Adipocyte (in vitro differentiated cells): ENCODE results near the gene PLAC8.
"Not testable (repeated sequence)": the region's sequence is repeated elsewhere in the genome, so short reads cannot be mapped to it uniquely, and the experiment has no call there.

Experiments used
- DNase-seq: peaks from one replicate; pipeline ENCODE4 v3.0.0-alpha.2; 2015; ENCODE audit warnings: low read depth
- H3K27me3 ChIP-seq: replicated peaks from 2 replicates; pipeline ENCODE4 v1.7.0; 2013; ENCODE audit warnings: mild to moderate bottlenecking, low read length, moderate library complexity; ENCODE audit not compliant: control insufficient read depth, insufficient read depth
- H3K36me3 ChIP-seq: 2 replicates; pipeline ENCODE4 v1.7.0; 2013; ENCODE audit warnings: low read length, mild to moderate bottlenecking, moderate library complexity; ENCODE audit not compliant: control insufficient read depth, insufficient read depth, severe bottlenecking
- H3K4me1 ChIP-seq: 2 replicates; pipeline ENCODE4 v1.7.0; 2013; ENCODE audit warnings: mild to moderate bottlenecking, low read length, moderate library complexity; ENCODE audit not compliant: control insufficient read depth, insufficient read depth
- H3K4me3 ChIP-seq: 2 replicates; pipeline ENCODE4 v1.7.0; 2013; ENCODE audit warnings: mild to moderate bottlenecking, low read length, moderate library complexity
- H3K9ac ChIP-seq: 2 replicates; pipeline ENCODE4 v1.7.0; 2013; ENCODE audit warnings: mild to moderate bottlenecking, low read length, moderate library complexity
- H3K9me3 ChIP-seq: 2 replicates; pipeline ENCODE4 v1.7.0; 2013; ENCODE audit warnings: mild to moderate bottlenecking, low read length, moderate library complexity; ENCODE audit not compliant: control insufficient read depth

PLAC8 gene

DNA sequence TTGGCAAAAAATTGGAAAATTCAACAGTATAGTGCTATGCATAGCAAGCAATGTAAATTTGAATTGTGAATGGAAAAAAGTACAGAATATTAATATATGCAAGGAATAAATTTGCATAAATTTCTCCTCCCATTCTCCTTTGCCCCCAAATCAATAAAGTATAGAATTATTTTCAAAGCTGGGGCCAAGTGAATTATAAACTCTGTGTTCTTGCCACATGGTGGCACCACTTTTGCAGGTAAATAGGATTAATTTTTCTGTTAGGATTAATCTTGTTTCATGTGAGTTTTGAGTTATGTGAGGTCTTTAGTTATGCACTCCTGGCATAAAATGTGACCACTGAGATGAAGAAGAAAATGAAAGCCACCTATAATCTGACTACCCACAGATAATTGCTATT is 59.6 kb downstream of the PLAC8 start:
- no peak overlapping the region for H3K9ac ChIP-seq
- H3K4me3 ChIP-seq: no peak overlapping the region
- DNase-seq: peak; percentile 37
- peaks cover 56% of the 10 kb centered on the region for H3K36me3 ChIP-seq
- H3K4me1 ChIP-seq: no peaks in the 10 kb centered on the region
- H3K9me3 ChIP-seq: no peaks in the 10 kb centered on the region
- H3K27me3 ChIP-seq: no peaks in the 10 kb centered on the region

DNA sequence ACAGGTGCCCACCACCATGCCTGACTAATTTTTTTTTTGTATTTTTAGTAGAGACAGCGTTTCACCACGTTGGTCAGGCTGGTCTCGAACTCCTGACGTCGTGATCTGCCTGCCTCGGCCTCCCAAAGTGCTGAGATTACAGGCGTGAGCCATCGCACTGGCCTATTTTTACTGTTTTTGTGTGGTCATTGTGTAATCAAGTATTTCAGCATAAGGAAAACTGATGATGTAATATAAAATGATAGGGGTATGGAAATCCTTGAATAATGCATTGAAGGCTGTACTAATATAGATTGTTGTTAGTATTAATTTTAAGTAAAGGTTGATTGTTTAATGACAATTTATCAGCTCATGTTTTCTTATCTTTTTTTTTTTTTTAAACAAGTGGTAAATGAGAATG is 65.7 kb downstream of the PLAC8 start:
- H3K9ac ChIP-seq, H3K9me3 ChIP-seq, H3K4me1 ChIP-seq, H3K27me3 ChIP-seq, DNase-seq, H3K4me3 ChIP-seq: not testable (repeated sequence)
- peaks cover 33% of the 10 kb centered on the region for H3K36me3 ChIP-seq

DNA sequence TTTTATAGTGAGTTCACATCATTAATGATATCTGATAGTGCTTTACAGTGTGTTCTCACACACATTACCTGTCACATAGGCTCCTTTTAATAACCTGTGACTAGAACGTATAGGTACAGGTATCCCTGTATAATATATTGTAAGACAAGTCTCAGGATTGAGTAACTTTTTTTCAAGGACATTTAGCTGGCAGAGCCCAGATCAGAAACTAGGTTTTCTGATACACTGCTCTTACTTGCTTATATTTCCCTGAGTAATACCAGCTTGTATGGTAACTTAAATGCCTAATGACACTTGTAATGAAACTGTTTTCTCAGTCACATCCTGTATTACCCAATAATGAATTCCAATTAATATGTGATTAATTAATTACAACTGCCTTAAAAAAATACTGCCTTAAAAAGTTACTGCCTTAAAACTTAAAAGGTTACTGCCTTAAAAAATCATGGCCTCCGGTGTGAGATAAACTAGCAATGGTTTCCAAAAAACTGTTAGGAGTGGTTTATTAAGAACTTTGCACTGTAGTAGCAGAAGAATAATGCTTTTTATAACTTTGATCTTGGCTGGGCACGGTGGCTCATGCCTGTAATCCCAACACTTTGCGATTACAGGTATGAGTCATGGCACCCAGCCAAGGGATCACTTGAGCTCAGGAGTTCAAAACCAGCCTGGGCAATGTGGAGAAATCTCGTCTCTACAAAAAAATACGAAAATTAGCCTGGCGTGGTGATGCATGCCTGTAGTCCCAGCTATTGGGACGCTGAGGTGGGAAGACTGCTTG is 67.6 kb downstream of the PLAC8 start:
- no peak overlapping the region for H3K4me3 ChIP-seq
- H3K9ac ChIP-seq: no peak overlapping the region

DNA sequence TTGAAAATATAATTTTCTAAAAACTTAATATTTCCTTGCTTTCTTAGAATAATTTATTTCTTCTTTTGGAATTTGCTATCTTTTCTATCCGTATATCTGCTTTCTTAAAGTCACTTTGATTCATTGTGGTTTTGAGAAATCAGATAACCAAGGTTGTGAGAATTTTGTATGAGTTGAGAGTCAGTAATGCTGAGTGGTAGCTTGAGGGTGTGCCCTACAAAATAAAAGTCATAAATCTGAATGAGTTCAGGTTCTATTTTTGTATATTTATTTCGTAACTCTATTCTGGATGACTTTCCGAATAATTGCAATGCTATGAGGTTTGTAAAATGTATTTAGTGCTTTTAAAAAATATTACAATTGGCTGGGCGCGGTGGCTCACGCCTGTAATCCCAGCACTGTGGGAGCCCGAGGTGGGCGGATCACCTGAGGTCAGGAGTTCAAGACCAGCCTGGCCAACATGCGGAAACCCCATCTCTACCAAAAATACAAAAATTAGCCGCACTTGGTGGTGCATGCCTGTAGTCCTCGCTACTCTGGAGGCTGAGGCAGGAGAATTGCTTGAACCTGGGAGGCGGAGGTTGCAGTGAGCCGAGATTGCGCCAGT is 70.6 kb downstream of the PLAC8 start:
- H3K9ac ChIP-seq: peak overlapping the region; percentile 22
- no peaks in the 10 kb centered on the region for H3K27me3 ChIP-seq
- no peak overlapping the region for H3K4me3 ChIP-seq
- DNase-seq: peak; percentile 73
- H3K9me3 ChIP-seq: no peaks in the 10 kb centered on the region
- no peaks in the 10 kb centered on the region for H3K36me3 ChIP-seq
- peaks cover 12% of the 10 kb centered on the region for H3K4me1 ChIP-seq

More for the DNA sequence above, 67.6 kb downstream of the PLAC8 start:
- no peaks in the 10 kb centered on the region for H3K27me3 ChIP-seq
- no peak for DNase-seq
- peaks cover 21% of the 10 kb centered on the region for H3K36me3 ChIP-seq
- H3K9me3 ChIP-seq: no peaks in the 10 kb centered on the region
- H3K4me1 ChIP-seq: peaks cover 12% of the 10 kb centered on the region

DNA sequence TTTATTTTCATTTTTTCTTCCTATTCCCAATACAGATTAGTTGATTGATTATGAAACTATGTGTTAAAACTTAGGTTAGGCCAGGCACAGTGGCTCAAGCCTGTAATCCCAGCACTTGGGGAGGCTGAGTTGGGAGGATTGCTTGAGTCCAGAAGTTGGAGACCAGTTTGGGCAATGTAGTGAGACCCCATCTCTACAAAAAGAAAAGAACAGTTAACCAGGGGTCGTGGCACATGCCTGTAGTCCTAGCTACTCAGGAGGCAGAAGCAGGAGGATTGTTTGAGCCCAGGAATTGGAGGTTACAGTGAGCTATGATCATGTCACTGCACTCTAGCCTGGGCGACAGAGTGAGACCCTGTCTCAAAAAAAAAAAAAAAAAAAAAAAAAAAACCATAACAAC is 71.4 kb downstream of the PLAC8 start:
- not testable (repeated sequence) for H3K9me3 ChIP-seq, H3K27me3 ChIP-seq, H3K4me3 ChIP-seq, DNase-seq, H3K36me3 ChIP-seq
- H3K4me1 ChIP-seq: peaks cover 12% of the 10 kb centered on the region
- peak overlapping the region; percentile 22 for H3K9ac ChIP-seq

DNA sequence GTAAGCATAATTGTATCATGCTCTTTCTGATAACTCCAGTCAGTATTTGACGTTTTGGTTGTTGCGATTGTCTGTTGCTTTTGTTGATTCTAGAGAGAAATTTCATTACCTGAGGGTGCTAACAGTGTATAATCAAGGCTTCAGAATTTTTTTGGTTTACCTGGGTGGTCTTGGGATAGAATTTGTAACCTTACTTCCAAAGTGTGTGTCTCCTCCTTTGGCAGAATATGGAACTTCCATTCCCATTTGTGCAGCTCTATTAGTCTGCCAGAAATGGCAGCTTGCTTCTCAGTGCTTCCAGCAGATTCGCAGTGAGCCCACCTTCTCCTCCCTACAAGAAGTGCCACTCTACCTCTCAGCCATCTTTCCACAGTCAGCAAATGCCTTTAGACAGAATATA is 74.3 kb downstream of the PLAC8 start:
- no peak for DNase-seq
- H3K4me1 ChIP-seq: peaks cover 28% of the 10 kb centered on the region
- H3K27me3 ChIP-seq: no peaks in the 10 kb centered on the region
- no peaks in the 10 kb centered on the region for H3K36me3 ChIP-seq
- H3K9me3 ChIP-seq: no peaks in the 10 kb centered on the region
- H3K4me3 ChIP-seq: no peak overlapping the region
- H3K9ac ChIP-seq: no peak overlapping the region
